Hepatocyte (in vitro differentiated cells): ENCODE measurements around the gene C1orf198.

Experiments
- EZH2phosphoT487 ChIP-seq: fragments of 200-600 bp; sonication (generic); IDR thresholded peaks from one replicate; pipeline ENCODE4 v1.6.1; 2018; ENCODE audit warnings: antibody characterized with exemption, mild to moderate bottlenecking, low read depth, moderate library complexity; ENCODE audit not compliant: unreplicated experiment, severe bottlenecking
- TF ChIP-seq, protein P1 (sequence below): fragments of 200-600 bp; sonication (generic); IDR thresholded peaks from 2 replicates; pipeline ENCODE4 v1.5.1; 2016; ENCODE audit warnings: antibody characterized with exemption, mild to moderate bottlenecking; ENCODE audit not compliant: poor library complexity

DNA sequence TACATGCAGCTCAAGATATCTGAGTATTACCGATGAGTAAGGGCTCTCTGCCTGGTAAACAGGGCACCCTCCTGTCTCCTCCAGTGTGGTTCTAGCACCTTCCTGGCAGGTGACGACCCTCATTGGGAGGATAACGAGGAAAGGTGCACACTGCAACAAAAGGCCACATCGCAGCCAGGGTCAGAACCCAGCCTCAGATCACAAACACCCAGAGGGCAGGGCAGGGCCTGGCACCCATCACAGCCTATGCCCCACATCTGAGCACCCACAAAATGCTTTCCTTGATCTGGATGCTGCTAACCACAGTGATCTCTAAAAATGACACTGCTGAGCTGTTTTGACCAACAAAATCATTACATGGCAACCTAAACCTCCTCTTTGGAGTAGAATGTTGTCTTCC, 23.8 kb downstream of the C1orf198 start:
- TF ChIP-seq, protein P1, sequence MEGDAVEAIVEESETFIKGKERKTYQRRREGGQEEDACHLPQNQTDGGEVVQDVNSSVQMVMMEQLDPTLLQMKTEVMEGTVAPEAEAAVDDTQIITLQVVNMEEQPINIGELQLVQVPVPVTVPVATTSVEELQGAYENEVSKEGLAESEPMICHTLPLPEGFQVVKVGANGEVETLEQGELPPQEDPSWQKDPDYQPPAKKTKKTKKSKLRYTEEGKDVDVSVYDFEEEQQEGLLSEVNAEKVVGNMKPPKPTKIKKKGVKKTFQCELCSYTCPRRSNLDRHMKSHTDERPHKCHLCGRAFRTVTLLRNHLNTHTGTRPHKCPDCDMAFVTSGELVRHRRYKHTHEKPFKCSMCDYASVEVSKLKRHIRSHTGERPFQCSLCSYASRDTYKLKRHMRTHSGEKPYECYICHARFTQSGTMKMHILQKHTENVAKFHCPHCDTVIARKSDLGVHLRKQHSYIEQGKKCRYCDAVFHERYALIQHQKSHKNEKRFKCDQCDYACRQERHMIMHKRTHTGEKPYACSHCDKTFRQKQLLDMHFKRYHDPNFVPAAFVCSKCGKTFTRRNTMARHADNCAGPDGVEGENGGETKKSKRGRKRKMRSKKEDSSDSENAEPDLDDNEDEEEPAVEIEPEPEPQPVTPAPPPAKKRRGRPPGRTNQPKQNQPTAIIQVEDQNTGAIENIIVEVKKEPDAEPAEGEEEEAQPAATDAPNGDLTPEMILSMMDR, result no peak
- no peak for TF ChIP-seq EZH2phosphoT487
